ENCODE measurements around the gene MUC5AC.

- no peak for TF ChIP-seq CTCF (optimal IDR thresholded peaks at IDR 0.05 in 1 of 3, IDR thresholded peaks at IDR 0.05 in 1 of 3, conservative IDR thresholded peaks at IDR 0.05 in 1 of 3; ENCODE audit: extremely low read depth in 1 of 3, insufficient read depth in 2 of 3, low read length in 3 of 3)
- TF ChIP-seq EZH2 (IDR thresholded peaks at IDR 0.05; ENCODE audit: low read length): no peak
Observed at GRCh38 chr11:1221848-1222311, 64.1 kb downstream of the MUC5AC start.
